ENCODE measurements around the gene GNG12.

GNG12 gene

GRCh38 chr1:67679691-67680090 lies 153.6 kb downstream of the GNG12 start:
- H3K9ac ChIP-seq (ENCODE audit: low read length): no peak overlapping the region
- no peak overlapping the region for H2AFZ ChIP-seq (ENCODE audit: low read depth, low read length, severe bottlenecking)
- TF ChIP-seq EZH2phosphoT487 (conservative IDR thresholded peaks at IDR 0.05; ENCODE audit: low read length) (no peak), CTCF (IDR thresholded peaks at IDR 0.05; ENCODE audit: insufficient read depth, low read length, poor library complexity, severe bottlenecking) (no peak)
- no peak overlapping the region for H3K4me3 ChIP-seq (ENCODE audit: insufficient read depth, low read length, poor library complexity, severe bottlenecking)
- H3K79me2 ChIP-seq (ENCODE audit: insufficient read depth, low read length): no peaks in the 10 kb centered on the region
- H3K27me3 ChIP-seq (ENCODE audit: low read length): no peaks in the 10 kb centered on the region
- no peak overlapping the region for H3K4me2 ChIP-seq (ENCODE audit: low read depth, low read length, poor library complexity, severe bottlenecking)
- peaks cover 12% of the 10 kb centered on the region; the same call in 1 of the 2 replicates for H3F3A ChIP-seq (ENCODE audit: insufficient read depth)
- H4K20me1 ChIP-seq (ENCODE audit: low read depth, low read length): no peaks in the 10 kb centered on the region
- H3K36me3 ChIP-seq (ENCODE audit: low read length): no peaks in the 10 kb centered on the region
- H3K27ac ChIP-seq (ENCODE audit: low read depth, low read length): no peak overlapping the region
- no peaks in the 10 kb centered on the region for H3K9me3 ChIP-seq (ENCODE audit: insufficient read depth, low read length)
- no peaks in the 10 kb centered on the region for H3K9me2 ChIP-seq (replicated peaks; ENCODE audit: insufficient read depth, low read length)

- H3K9ac ChIP-seq (ENCODE audit: low read length): no peak overlapping the region
- no peaks in the 10 kb centered on the region for H4K20me1 ChIP-seq (ENCODE audit: low read depth, low read length)
- H3K36me3 ChIP-seq (ENCODE audit: low read length): no peaks in the 10 kb centered on the region
- H3K9me3 ChIP-seq (ENCODE audit: insufficient read depth, low read length): no peaks in the 10 kb centered on the region
- no peaks in the 10 kb centered on the region for H3K9me2 ChIP-seq (replicated peaks; ENCODE audit: insufficient read depth, low read length)
- no peak for TF ChIP-seq EZH2phosphoT487 (conservative IDR thresholded peaks at IDR 0.05; ENCODE audit: low read length)
- TF ChIP-seq CTCF (IDR thresholded peaks at IDR 0.05; ENCODE audit: insufficient read depth, low read length, poor library complexity, severe bottlenecking): no peak
- no peak overlapping the region for H3K4me3 ChIP-seq (ENCODE audit: insufficient read depth, low read length, poor library complexity, severe bottlenecking)
- no peaks in the 10 kb centered on the region for H3K27me3 ChIP-seq (ENCODE audit: low read length)
- H3K27ac ChIP-seq (ENCODE audit: low read depth, low read length): no peak overlapping the region
- no peak overlapping the region for H2AFZ ChIP-seq (ENCODE audit: low read depth, low read length, severe bottlenecking)
- H3K79me2 ChIP-seq (ENCODE audit: insufficient read depth, low read length): no peaks in the 10 kb centered on the region
- no peak overlapping the region for H3K4me2 ChIP-seq (ENCODE audit: low read depth, low read length, poor library complexity, severe bottlenecking)
- H3F3A ChIP-seq (ENCODE audit: insufficient read depth): no peaks in the 10 kb centered on the region
These were observed 155.3 kb downstream of the GNG12 start for GRCh38 chr1:67677930-67678329.

GRCh38 chr1:67677408-67677807 lies 155.9 kb downstream of the GNG12 start:
- H3K79me2 ChIP-seq (ENCODE audit: insufficient read depth, low read length): no peaks in the 10 kb centered on the region
- TF ChIP-seq CTCF (IDR thresholded peaks at IDR 0.05; ENCODE audit: insufficient read depth, low read length, poor library complexity, severe bottlenecking) (no peak), EZH2phosphoT487 (conservative IDR thresholded peaks at IDR 0.05; ENCODE audit: low read length) (no peak)
- no peak overlapping the region for H3K9ac ChIP-seq (ENCODE audit: low read length)
- H4K20me1 ChIP-seq (ENCODE audit: low read depth, low read length): no peaks in the 10 kb centered on the region
- H3K4me2 ChIP-seq (ENCODE audit: low read depth, low read length, poor library complexity, severe bottlenecking): no peak overlapping the region
- H3K4me3 ChIP-seq (ENCODE audit: insufficient read depth, low read length, poor library complexity, severe bottlenecking): no peak overlapping the region
- no peaks in the 10 kb centered on the region for H3F3A ChIP-seq (ENCODE audit: insufficient read depth)
- H3K36me3 ChIP-seq (ENCODE audit: low read length): no peaks in the 10 kb centered on the region
- H3K27ac ChIP-seq (ENCODE audit: low read depth, low read length): no peak overlapping the region
- no peaks in the 10 kb centered on the region for H3K9me2 ChIP-seq (replicated peaks; ENCODE audit: insufficient read depth, low read length)
- no peaks in the 10 kb centered on the region for H3K27me3 ChIP-seq (ENCODE audit: low read length)
- no peak overlapping the region for H2AFZ ChIP-seq (ENCODE audit: low read depth, low read length, severe bottlenecking)
- no peaks in the 10 kb centered on the region for H3K9me3 ChIP-seq (ENCODE audit: insufficient read depth, low read length)

Data from SU-DHL-6 (cell line).